Activated CD4-positive, CD25-positive, alpha-beta regulatory T cell (primary cell): ENCODE results near the gene CDK15.

ENCODE experiments used
- DNase-seq, 4 experiments: peaks; one replicate each; lab custom pipeline; 2025; lab: John Stamatoyannopoulos, UW

CDK15 gene

DNA sequence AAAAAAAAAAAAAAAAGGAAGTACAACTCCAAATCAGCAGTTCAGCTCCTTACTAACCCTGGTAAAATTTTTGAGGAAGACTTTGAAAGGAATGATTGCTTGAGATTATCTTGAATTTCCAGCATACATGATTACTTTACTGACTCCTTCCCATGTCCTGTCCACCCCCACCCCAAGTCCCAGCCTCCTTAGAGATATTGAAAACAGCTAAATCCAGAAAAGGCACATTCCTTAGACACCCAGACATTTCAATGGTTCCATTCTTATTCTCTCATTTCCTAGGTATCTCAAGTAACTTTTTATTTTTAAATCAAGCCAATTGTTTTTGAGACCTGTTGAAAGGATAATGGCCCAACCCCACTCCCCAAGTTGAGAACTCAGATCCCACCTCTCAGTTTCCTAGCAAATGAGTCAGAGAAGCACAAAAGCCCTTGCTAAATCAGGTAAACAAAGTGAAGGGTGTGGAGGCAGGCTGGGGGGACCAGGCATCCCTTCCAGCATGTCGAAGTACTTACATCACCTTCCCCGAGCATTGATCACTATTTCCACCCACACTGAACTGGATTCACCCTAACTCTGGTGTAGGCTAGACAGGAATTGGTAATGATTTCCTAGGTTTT is 131.9 kb downstream of the CDK15 start:
- DNase-seq = no peak

DNA sequence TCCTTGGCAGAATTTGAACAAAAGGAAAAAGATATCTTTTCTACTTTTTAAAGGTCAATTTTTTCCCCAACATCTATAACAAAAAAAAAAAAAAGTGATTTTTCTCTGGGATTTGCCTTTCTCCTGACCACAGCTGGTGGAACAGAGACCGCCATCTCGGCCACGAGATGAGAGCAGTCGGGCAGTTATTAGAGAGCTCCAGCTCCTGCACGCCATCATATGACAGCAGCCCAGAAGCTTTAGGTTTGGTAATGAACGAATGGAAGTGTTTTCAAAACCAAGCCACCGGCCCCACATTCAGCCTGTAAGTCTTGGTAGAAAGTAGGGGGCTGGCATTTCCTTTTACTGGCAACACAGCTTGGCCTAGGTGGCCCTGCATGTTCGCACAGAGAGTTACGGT is 132.4 kb downstream of the CDK15 start:
- DNase-seq = no peak

GRCh38 chr2:201939453-201939941 is 133.2 kb downstream of the CDK15 start:
- no peak for DNase-seq

GRCh38 chr2:201942531-201942930 is 136.2 kb downstream of the CDK15 start:
- DNase-seq = no peak
